Measurements from ENCODE around the gene PRR12. TPM values are rescaled to one million over a fixed set of nuclear protein-coding genes. Genes with fewer than 3 reads are reported as not detected.

PRR12 gene, protein sequence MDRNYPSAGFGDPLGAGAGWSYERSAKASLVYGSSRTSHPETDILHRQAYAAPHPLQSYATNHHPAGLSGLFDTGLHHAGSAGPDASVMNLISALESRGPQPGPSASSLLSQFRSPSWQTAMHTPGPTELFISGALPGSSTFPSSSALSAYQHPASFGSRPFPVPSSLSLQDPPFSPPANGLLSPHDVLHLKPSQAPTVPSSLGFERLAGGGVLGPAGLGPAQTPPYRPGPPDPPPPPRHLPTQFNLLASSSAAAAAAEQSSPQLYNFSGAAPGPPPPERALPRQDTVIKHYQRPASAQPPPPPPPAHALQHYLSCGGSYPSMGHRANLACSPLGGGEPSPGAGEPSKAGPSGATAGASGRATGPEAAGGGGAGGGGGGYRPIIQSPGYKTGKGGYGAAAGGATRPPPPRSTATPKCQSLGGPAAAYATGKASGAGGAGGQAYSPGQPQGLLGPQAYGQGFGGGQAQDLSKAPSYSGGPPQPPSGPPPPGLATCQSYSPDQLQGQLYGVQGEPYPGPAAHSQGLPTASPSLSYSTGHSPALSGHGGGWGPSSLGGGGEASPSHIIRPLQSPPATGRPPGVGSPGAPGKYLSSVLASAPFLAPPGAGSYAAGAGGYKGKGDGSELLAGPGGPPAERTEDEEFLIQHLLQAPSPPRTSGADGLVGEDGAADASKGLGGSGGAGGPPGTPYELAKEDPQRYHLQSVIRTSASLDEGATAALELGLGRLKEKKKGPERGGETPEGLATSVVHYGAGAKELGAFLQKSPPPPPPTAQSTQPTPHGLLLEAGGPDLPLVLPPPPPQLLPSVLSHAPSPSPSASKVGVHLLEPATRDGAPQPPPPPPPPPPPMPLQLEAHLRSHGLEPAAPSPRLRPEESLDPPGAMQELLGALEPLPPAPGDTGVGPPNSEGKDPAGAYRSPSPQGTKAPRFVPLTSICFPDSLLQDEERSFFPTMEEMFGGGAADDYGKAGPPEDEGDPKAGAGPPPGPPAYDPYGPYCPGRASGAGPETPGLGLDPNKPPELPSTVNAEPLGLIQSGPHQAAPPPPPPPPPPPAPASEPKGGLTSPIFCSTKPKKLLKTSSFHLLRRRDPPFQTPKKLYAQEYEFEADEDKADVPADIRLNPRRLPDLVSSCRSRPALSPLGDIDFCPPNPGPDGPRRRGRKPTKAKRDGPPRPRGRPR (N-terminal part only)
- polyA plus RNA-seq, result 10 to 100 TPM in 2 of 4 donors, 1 to 10 TPM in 2; 2.4 to 18.4 (median 8.0) TPM
- long read RNA-seq, donor 1, partial matches to known transcripts, result 8 of 8 reads
- long read RNA-seq, donor 1, other reads (novel, unspliced or antisense), result 0 of 8 reads
- long read RNA-seq, donor 2, result 0 reads
- long read RNA-seq, donor 3, result 0 reads
- long read RNA-seq, donor 4, result 0 reads
- long read RNA-seq, donor 5, result 0 reads
- long read RNA-seq, donor 6, result 0 reads
- long read RNA-seq, donor 7, partial matches to known transcripts, result 7 of 7 reads
- long read RNA-seq, donor 7, other reads (novel, unspliced or antisense), result 0 of 7 reads
- long read RNA-seq, donor 8, result 0 reads
- long read RNA-seq, donor 9, result 0 reads
- long read RNA-seq, donor 10, partial matches to known transcripts, result 20 of 20 reads
- long read RNA-seq, donor 10, other reads (novel, unspliced or antisense), result 0 of 20 reads

DNA sequence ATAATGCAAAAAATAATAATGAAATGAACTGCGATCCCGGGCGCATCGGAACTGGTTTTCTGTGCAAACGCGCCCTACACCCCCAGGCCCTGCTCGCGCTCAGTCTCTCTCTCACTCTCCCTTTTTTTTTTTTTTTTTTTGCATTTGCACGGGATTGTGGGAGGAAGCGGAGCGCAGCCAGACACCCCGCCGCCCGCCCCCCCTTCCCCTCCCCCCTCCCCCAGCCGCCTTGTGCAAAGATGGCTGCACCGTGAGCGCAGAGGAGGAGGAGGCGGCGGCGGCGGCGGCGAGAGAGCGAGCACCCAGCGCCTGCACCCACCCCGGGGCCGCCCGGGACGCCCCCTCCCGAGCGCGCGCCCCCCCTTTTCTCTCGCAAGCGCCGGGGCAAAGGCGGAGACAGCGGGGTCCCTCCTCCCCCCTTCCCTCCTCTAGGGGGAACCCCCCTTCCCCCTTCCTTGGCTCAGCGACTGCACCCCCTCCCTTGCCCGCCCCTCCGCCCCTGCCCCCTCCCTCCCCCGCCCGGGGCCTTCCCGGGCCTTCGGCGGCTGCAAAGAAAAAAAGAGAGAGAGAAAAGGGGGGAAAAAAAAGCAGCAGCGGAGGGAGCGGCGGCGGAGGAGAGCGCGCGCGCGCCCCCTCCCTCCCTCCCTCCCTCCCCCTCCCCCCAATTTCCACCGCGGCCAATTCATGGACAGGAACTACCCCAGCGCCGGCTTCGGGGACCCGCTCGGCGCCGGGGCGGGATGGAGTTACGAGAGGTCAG is at the start of gene PRR12:
TSS of gene PRR12 (plus strand) at position 212 of the 760 bp plus-strand sequence. CDS start at position 685, 473 bp downstream.
- 0% methylated on average over 21 to 60 of the region's 66 CpGs for WGBS, 3 donors
- H3K36me3 ChIP-seq (ENCODE audit: control insufficient read depth in 3 of 3, insufficient read depth in 2 of 3, low read depth in 1 of 3, low read length in 3 of 3), result peaks cover 0 to 23% (median 10%) of the 10 kb centered on the region in 3 donors
- H3K27ac ChIP-seq (ENCODE audit: low read depth in 1 of 3, low read length in 2 of 3), result peak within 1 kb of the TSS; percentile 74 to 96 (median 93)
- H3K9me3 ChIP-seq (ENCODE audit: control insufficient read depth in 2 of 2, insufficient read depth in 1 of 2, low read depth in 1 of 2, low read length in 1 of 2), result no peaks in the 10 kb centered on the region
- peak within 1 kb of the TSS; percentile 69 to 93 (median 71) for H3K4me3 ChIP-seq (ENCODE audit: low read depth in 1 of 3, low read length in 3 of 3)
- DNase-seq (peak; percentile 77 to 87), FAIRE-seq (no peak)
- H3K4me1 ChIP-seq (ENCODE audit: control insufficient read depth in 3 of 3, insufficient read depth in 2 of 3, low read depth in 1 of 3, low read length in 2 of 3), result peaks cover 0 to 23% (median 8%) of the 10 kb centered on the region in 3 donors
- H3K27me3 ChIP-seq (ENCODE audit: control insufficient read depth in 3 of 3, insufficient read depth in 3 of 3, low read length in 3 of 3), result no peaks in the 10 kb centered on the region

DNA sequence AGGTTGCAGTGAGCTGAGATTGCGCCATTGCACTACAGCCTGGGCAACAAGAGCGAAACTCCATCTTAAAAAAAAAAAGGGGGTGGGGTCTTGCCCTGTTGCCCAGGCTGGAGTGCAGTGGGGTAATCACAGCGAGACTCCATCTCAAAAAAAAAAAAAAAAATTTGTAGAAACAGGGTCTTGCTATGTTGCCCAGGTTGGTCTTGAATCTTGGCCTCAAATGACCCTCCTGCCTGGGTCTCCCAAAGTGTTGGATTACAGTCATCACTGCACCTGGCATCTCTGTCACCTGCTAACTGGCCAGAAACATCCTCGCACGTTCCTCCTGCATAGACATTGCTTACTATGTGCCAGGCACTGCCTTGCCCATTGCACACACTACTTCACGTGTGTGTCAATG is 49.1 kb upstream of the PRR12 start:
- FAIRE-seq, result no peak
- H3K9me3 ChIP-seq (ENCODE audit: control insufficient read depth in 2 of 2, insufficient read depth in 1 of 2, low read depth in 1 of 2, low read length in 1 of 2), result no peaks in the 10 kb centered on the region
- no peaks in the 10 kb centered on the region for H3K27me3 ChIP-seq (ENCODE audit: control insufficient read depth in 3 of 3, insufficient read depth in 3 of 3, low read length in 3 of 3)
- peaks cover 3 to 84% (median 11%) of the 10 kb centered on the region in 3 donors for H3K36me3 ChIP-seq (ENCODE audit: control insufficient read depth in 3 of 3, insufficient read depth in 2 of 3, low read depth in 1 of 3, low read length in 3 of 3)
- 81 to 87% (median 85%) methylated on average over 6 of the region's 6 CpGs for WGBS, 3 donors
- no peak overlapping the region for H3K27ac ChIP-seq (ENCODE audit: low read depth in 1 of 3, low read length in 2 of 3)
- no peaks in the 10 kb centered on the region for H3K4me1 ChIP-seq (ENCODE audit: control insufficient read depth in 3 of 3, insufficient read depth in 2 of 3, low read depth in 1 of 3, low read length in 2 of 3)
- DNase-seq, result no peak
- H3K4me3 ChIP-seq (ENCODE audit: low read depth in 1 of 3, low read length in 3 of 3), result no peak overlapping the region

DNA sequence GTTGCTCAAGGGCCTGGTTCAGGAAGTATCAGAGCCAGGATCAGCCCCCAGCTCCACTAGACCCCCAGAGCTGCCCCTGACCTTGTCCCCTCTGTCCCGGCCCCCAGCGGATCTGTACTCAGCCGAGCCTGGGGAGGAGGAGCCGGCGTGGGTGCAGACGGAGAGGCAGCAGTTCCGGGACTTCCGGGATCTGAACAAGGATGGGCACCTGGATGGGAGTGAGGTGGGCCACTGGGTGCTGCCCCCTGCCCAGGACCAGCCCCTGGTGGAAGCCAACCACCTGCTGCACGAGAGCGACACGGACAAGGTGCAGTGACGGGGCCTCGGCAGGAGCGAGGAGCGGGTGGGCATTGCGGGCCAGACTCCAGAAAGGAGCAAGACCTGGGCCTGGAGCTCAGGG is 48.5 kb upstream of the PRR12 start:
- H3K27me3 ChIP-seq (ENCODE audit: control insufficient read depth in 3 of 3, insufficient read depth in 3 of 3, low read length in 3 of 3), result no peaks in the 10 kb centered on the region
- no peaks in the 10 kb centered on the region for H3K4me1 ChIP-seq (ENCODE audit: control insufficient read depth in 3 of 3, insufficient read depth in 2 of 3, low read depth in 1 of 3, low read length in 2 of 3)
- FAIRE-seq, result no peak
- WGBS, 3 donors, result 85 to 93% (median 92%) methylated on average over 16 of the region's 16 CpGs
- H3K36me3 ChIP-seq (ENCODE audit: control insufficient read depth in 3 of 3, insufficient read depth in 2 of 3, low read depth in 1 of 3, low read length in 3 of 3), result peaks cover 0 to 80% (median 10%) of the 10 kb centered on the region in 3 donors
- H3K9me3 ChIP-seq (ENCODE audit: control insufficient read depth in 2 of 2, insufficient read depth in 1 of 2, low read depth in 1 of 2, low read length in 1 of 2), result no peaks in the 10 kb centered on the region
- H3K4me3 ChIP-seq (ENCODE audit: low read depth in 1 of 3, low read length in 3 of 3), result no peak overlapping the region
- no peak for DNase-seq
- H3K27ac ChIP-seq (ENCODE audit: low read depth in 1 of 3, low read length in 2 of 3), result no peak overlapping the region

DNA sequence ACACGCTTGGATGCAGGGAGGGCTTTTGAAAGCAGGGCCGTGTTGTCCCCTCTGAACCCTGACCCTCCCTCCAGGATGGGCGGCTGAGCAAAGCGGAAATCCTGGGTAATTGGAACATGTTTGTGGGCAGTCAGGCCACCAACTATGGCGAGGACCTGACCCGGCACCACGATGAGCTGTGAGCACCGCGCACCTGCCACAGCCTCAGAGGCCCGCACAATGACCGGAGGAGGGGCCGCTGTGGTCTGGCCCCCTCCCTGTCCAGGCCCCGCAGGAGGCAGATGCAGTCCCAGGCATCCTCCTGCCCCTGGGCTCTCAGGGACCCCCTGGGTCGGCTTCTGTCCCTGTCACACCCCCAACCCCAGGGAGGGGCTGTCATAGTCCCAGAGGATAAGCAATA is 48.0 kb upstream of the PRR12 start:
- no peaks in the 10 kb centered on the region for H3K4me1 ChIP-seq (ENCODE audit: control insufficient read depth in 3 of 3, insufficient read depth in 2 of 3, low read depth in 1 of 3, low read length in 2 of 3)
- no peak overlapping the region for H3K27ac ChIP-seq (ENCODE audit: low read depth in 1 of 3, low read length in 2 of 3)
- DNase-seq (no peak), FAIRE-seq (no peak)
- no peak overlapping the region for H3K4me3 ChIP-seq (ENCODE audit: low read depth in 1 of 3, low read length in 3 of 3)
- H3K9me3 ChIP-seq (ENCODE audit: control insufficient read depth in 2 of 2, insufficient read depth in 1 of 2, low read depth in 1 of 2, low read length in 1 of 2), result no peaks in the 10 kb centered on the region
- peaks cover 0 to 79% (median 10%) of the 10 kb centered on the region in 3 donors for H3K36me3 ChIP-seq (ENCODE audit: control insufficient read depth in 3 of 3, insufficient read depth in 2 of 3, low read depth in 1 of 3, low read length in 3 of 3)
- WGBS, 3 donors, result 87 to 93% (median 92%) methylated on average over 14 of the region's 14 CpGs
- H3K27me3 ChIP-seq (ENCODE audit: control insufficient read depth in 3 of 3, insufficient read depth in 3 of 3, low read length in 3 of 3), result no peaks in the 10 kb centered on the region

DNA sequence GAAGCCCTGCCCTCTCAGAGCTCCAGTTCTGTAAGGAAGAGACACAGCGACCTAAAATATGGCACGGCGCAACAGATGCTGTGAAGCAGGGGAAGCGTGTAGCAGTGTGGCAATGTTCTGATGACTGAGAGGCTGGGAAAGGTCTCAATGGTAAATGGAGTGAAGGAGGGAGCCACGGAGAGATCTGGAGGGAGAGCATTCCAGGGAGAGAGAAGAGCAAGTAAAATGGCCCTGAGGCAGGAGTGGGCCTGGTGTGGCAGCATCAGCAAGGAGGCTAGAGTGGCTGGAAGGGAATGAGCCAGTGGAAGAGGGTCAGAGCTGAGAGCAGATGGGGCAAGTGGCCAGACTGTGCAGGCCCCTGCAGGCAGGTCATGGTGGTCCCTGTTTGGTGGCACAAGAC is 46.8 kb upstream of the PRR12 start:
- Histone ChIP-seq H3K9me3 (ENCODE audit: control insufficient read depth in 2 of 2, insufficient read depth in 1 of 2, low read depth in 1 of 2, low read length in 1 of 2) (no peaks in the 10 kb centered on the region), H3K27me3 (ENCODE audit: control insufficient read depth in 3 of 3, insufficient read depth in 3 of 3, low read length in 3 of 3) (no peaks in the 10 kb centered on the region), H3K4me3 (ENCODE audit: low read depth in 1 of 3, low read length in 3 of 3) (no peak overlapping the region), H3K27ac (ENCODE audit: low read depth in 1 of 3, low read length in 2 of 3) (no peak overlapping the region), H3K4me1 (ENCODE audit: control insufficient read depth in 3 of 3, insufficient read depth in 2 of 3, low read depth in 1 of 3, low read length in 2 of 3) (peaks cover 0 to 5% (median 0%) of the 10 kb centered on the region in 3 donors), H3K36me3 (ENCODE audit: control insufficient read depth in 3 of 3, insufficient read depth in 2 of 3, low read depth in 1 of 3, low read length in 3 of 3) (peaks cover 0 to 78% (median 10%) of the 10 kb centered on the region in 3 donors)
- FAIRE-seq (no peak), DNase-seq (no peak)
- 72 to 82% (median 73%) methylated on average over 5 of the region's 5 CpGs for WGBS, 3 donors

DNA sequence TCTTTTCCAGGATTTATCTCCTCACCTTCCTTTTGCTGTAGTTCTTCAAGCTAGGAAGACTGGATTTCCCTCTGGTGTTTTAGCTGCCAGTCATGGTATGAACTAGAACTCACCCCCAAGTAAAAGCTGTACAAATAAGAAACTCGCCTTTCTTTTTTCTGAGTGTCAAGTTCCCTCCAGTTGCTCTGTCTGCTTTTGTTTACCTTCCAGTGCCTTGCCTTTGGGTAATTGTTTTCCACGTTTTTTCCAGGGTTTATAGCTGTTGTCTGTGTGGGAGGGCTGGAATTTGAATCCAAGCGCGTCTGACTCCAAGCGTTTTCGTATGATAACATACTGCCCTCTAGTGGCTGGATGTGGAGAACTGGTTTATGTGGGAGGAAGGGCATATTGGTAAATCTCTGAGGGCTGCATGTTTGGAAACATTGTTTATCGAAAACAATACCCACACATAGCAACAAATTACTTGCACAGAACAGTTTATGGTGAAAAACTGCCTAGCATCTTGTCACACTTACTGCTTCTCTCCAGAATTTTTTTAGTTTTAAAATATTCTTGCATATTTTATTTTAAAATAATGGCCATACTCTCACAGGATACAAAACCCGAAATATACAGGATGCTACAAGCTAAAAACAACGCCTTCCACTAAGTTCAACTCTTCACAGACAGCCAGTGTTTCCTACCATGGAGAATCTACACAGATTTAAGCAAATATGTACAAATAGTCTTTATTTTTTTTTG is 44.0 kb upstream of the PRR12 start:
- H3K4me1 ChIP-seq (ENCODE audit: control insufficient read depth in 3 of 3, insufficient read depth in 2 of 3, low read depth in 1 of 3, low read length in 2 of 3), result peaks cover 0 to 7% (median 0%) of the 10 kb centered on the region in 3 donors
- H3K27me3 ChIP-seq (ENCODE audit: control insufficient read depth in 3 of 3, insufficient read depth in 3 of 3, low read length in 3 of 3), result no peaks in the 10 kb centered on the region
- peaks cover 0 to 77% (median 12%) of the 10 kb centered on the region in 3 donors for H3K36me3 ChIP-seq (ENCODE audit: control insufficient read depth in 3 of 3, insufficient read depth in 2 of 3, low read depth in 1 of 3, low read length in 3 of 3)
- FAIRE-seq (peak; percentile 51), DNase-seq (peak; percentile 94)
- H3K27ac ChIP-seq (ENCODE audit: low read depth in 1 of 3, low read length in 2 of 3), result peak overlapping the region in 1 of 3 donors; percentile 42
- no peak overlapping the region for H3K4me3 ChIP-seq (ENCODE audit: low read depth in 1 of 3, low read length in 3 of 3)
- no peaks in the 10 kb centered on the region for H3K9me3 ChIP-seq (ENCODE audit: control insufficient read depth in 2 of 2, insufficient read depth in 1 of 2, low read depth in 1 of 2, low read length in 1 of 2)
- 4 to 9% (median 6%) methylated on average over 9 of the region's 9 CpGs for WGBS, 3 donors

DNA sequence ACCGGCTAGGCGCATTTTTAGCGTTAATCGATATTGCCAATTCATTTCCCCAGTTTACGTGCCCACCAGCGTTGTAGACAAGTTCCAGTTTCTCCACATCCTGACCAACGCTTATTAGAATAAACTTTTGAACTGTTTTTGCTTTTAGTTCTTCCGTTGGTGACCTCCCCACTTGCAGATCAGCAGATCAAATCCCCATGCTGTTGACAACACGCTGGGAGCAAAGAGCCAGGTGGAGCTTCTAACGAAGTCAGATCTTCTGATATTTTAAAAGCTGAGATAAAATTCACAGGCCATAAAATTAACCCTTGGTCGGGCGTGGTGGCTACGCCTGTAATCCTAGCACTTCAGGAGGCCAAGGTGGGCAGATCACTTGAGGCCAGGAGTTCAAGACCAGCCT is 41.9 kb upstream of the PRR12 start:
- Histone ChIP-seq H3K27me3 (ENCODE audit: control insufficient read depth in 3 of 3, insufficient read depth in 3 of 3, low read length in 3 of 3) (no peaks in the 10 kb centered on the region), H3K27ac (ENCODE audit: low read depth in 1 of 3, low read length in 2 of 3) (peak overlapping the region; percentile 44 to 90 (median 72)), H3K9me3 (ENCODE audit: control insufficient read depth in 2 of 2, insufficient read depth in 1 of 2, low read depth in 1 of 2, low read length in 1 of 2) (no peaks in the 10 kb centered on the region), H3K36me3 (ENCODE audit: control insufficient read depth in 3 of 3, insufficient read depth in 2 of 3, low read depth in 1 of 3, low read length in 3 of 3) (peaks cover 0 to 66% (median 8%) of the 10 kb centered on the region in 3 donors), H3K4me1 (ENCODE audit: control insufficient read depth in 3 of 3, insufficient read depth in 2 of 3, low read depth in 1 of 3, low read length in 2 of 3) (peaks cover 0 to 19% (median 0%) of the 10 kb centered on the region in 3 donors), H3K4me3 (ENCODE audit: low read depth in 1 of 3, low read length in 3 of 3) (no peak overlapping the region)
- 13 to 46% (median 20%) methylated on average over 13 of the region's 13 CpGs for whole genome bisulfite sequencing, 3 donors
- DNase-seq, result peak; percentile 60 to 89
- no peak for FAIRE-seq
